Activated T-helper 1 cell treated with Interleukin-2 at 50 U/mL for 16 hours (primary cell): ENCODE data around the gene NBPF1.
"Not testable (repeated sequence)": the region's sequence is repeated elsewhere in the genome, so short reads cannot be mapped to it uniquely, and the experiment has no call there.

Source experiments
- DNase-seq: peaks from one replicate; pipeline ENCODE4 v3.0.0-alpha.2; 2020; ENCODE audit warnings: low read depth

Gene NBPF1

GRCh38 chr1:16641159-16641975 is 28.0 kb upstream of the NBPF1 start:
- not testable (repeated sequence) for DNase-seq

GRCh38 chr1:16639091-16640031 is 26.0 kb upstream of the NBPF1 start:
- DNase-seq = not testable (repeated sequence)

DNA sequence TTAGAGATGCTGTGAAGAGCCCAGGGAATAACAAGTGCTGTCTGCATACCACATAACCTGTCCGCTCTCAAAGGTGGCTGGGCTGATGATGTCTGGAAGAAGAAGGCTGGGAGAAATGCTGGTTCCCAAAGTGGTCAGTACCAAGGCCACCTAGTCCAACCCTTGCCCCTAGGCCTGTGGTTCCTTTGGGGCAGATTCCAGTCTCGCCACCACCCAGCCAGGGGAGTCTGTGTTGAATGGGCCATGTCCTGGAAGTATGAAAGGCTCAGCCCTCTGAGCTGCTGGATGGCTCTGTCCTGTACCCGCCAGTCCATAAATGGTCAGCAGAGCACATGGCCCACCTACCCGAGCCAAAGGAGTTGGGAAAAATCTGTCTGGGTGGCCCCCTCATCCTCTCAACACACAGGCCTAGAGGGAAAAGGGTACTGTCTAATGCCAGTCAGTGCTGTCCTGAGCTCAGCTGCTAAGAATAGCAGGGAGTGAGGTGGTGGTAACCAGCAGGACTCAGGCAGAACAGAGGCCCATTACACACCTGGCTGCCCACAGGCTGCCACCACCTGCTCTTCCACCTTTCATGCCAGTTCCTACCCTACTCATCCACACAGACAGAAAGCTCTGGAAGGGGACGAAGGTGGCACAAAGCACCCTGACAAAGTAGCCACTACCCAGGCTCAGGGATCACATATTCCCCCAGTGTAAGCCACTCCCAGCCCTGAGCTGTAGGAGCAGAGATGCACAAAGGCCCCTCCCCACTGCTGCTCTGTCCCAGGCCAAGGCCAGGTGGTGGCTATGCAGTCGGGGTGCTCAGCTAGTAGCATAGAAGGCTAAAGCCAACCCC is 24.8 kb upstream of the NBPF1 start:
- not testable (repeated sequence) for DNase-seq

- not testable (repeated sequence) for DNase-seq
Observed at GRCh38 chr1:16636551-16637195, 23.3 kb upstream of the NBPF1 start.

DNA sequence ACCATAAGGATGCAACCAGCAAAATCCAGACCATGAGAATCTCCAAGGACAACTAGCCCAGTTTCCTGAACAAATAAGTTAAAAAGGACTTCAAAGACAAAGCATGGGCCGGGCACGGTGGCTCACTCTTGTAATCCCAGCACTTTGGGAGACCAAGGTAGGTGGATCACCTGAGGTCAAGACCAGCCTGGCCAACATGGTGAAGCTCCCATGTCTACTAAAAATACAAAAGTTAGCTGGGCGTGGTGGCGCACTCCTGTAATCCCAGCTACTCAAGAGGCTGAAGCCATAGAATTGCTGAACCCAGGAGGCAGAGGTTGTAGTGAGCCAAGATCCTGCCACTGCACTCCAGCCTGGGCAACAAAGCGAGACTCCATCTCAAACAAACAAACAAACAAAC is 22.6 kb upstream of the NBPF1 start:
- not testable (repeated sequence) for DNase-seq

DNA sequence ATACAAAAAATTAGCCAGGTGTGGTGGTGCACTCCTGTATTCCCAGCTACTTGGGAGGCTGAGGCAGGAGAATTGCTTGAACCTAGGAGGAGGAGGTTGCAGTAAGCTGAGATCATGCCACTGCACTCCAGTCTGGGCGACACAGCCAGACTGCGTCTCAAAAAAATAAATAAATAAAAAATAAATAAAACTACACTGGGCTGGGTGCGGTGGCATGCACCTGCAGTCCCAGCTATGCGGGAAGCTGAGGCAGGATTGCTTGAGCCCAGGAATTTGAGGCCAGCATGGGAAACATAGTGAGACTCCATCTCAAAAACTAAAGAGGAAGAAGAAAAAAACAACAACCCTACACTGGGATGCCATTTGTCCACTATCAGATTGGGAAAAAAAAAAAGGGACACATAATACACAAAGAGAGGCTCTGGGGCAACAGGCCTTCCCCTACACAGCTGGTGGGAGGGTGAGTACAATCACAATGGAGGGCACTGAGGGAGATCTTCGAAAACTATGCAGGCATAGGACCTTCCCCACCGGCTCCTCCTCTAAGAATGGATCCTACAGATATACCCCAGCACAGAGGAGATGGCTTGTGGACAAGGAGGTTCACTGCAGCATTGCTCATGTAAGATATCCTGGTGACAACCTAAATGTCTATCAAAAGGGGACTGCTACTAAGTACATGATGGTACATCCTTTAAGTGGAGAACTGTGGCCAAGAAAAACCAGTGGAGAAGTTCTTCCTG is 20.3 kb upstream of the NBPF1 start:
- DNase-seq = not testable (repeated sequence)

- not testable (repeated sequence) for DNase-seq
Observed at GRCh38 chr1:16632044-16632850, 18.9 kb upstream of the NBPF1 start.

DNA sequence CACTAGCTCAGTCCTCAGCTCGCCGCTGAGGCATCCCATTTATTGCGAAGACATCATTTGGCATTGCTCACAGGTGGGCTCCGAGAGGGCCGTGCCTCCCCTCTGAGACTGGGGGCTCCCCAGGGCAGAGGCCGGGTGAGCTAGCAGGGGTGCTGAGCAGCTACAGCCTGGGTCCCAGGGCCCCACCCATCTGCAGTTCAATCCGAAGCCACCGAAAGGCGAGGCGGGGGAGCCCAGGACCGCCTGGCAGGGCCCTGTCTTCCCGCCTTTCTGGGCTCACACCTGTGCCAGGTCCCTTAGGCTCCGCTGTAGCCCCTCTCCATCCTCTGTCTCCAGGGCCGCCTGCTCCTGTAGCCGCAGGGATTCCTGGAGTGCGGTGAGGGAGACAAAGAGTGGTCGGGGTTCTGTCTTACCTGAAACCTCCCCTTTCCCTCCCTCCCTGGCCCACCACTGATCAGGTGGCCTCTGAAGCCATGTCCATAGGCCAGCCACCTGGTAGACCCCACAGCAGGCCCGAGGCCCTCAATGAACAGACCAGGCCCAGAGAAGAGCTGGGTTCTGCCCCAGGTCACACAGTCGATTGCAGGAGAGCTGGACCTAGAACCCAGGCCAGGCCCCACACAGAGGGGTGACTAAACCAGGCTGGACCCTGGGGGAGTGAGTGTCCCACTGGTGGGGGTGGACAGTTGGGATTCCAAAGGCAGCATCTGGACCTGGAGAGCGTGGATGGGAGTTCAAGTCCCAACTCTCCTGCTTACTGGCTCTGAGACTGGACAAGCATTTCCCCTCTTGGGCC is 18.1 kb upstream of the NBPF1 start:
- no peak for DNase-seq

DNA sequence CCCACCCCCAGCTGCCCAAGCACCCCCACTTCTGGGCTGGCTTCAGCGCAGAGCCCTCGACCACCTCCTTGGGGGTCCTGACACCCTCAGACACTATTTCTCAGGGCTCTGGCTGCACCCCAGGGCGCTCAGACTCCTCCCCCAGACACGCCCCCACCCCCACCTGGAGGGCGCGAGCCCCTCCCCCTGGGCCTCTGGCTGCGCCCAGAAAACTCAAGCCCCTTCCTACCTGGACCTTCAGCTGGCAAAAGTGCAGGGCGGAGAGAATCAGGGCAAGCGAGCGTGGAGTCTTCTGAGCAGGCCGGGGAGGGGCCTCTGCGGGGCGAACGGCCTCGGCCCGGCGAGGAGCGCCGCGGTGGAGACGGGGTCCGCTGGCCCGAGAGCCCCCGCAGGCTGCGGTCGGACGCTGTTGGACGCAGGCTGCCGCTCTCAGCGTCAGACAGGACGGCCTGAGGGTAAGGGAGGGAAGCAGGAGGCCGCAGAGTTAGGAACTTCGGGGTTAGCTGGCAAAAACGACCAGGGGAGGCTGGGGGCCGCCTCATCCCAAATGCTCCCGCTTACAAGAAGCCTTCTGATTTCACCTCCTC is 17.4 kb upstream of the NBPF1 start:
- no peak for DNase-seq

DNA sequence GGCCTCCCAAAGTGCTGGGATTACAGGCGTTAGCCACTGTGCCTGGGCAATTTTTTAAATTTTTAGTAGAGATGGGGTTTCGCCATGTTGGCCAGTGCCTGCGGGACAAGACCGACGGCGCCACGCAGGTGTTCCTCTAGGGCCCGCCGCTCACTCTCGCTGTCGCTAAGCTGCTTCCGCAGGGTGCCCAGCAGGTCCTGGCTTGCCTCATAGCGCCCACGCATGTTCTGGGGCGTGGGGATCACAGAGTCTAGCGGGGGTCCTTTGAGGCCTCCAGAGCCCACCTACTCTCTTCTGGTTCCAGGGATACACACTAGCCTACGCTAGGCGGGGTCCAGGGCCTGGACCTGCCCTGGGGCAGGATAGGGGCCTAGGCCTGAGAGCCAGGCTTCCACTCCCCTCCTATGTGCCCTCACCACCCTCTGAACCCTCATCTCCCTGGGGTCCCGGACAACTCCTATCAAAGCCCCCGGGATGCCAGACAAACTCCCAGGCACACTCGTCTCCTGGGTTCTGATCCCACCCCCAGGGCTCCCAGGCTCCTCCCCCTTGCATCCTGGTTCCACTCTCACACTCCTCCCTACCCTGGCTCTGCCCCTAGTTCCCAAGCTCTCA is 16.7 kb upstream of the NBPF1 start:
- DNase-seq = not testable (repeated sequence)

GRCh38 chr1:16628361-16629111 is 15.2 kb upstream of the NBPF1 start:
- DNase-seq = no peak

DNA sequence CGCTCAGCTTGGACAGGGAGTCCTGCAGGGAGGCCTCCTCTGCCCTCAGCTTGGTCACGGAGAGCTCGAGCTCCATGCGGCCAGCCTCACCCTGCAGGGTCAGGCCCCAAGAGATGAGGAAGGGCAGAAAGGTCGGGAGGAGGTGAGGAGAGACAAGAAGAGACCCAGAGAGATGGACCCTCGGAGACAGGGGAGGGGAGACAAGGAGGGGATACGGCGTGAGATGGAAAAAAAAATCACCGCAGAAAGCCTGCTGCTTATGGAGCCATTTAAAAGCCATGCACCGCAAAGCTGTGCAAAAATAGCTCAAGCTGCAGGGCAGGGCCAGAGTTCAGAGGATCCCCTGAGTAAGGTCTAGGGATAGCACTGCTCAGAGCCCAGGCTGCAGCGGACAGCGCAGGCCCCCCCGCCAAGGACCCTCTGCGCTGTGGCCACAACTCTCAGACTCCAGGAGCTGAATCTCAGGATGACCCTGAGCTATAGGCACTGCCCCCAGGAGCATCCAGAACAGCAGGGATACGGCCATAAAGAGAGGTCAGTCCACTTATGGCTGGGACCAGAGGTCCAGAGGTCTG is 13.1 kb upstream of the NBPF1 start:
- DNase-seq = not testable (repeated sequence)

- no peak for DNase-seq
Observed at GRCh38 chr1:16625497-16626408, 12.4 kb upstream of the NBPF1 start.

DNA sequence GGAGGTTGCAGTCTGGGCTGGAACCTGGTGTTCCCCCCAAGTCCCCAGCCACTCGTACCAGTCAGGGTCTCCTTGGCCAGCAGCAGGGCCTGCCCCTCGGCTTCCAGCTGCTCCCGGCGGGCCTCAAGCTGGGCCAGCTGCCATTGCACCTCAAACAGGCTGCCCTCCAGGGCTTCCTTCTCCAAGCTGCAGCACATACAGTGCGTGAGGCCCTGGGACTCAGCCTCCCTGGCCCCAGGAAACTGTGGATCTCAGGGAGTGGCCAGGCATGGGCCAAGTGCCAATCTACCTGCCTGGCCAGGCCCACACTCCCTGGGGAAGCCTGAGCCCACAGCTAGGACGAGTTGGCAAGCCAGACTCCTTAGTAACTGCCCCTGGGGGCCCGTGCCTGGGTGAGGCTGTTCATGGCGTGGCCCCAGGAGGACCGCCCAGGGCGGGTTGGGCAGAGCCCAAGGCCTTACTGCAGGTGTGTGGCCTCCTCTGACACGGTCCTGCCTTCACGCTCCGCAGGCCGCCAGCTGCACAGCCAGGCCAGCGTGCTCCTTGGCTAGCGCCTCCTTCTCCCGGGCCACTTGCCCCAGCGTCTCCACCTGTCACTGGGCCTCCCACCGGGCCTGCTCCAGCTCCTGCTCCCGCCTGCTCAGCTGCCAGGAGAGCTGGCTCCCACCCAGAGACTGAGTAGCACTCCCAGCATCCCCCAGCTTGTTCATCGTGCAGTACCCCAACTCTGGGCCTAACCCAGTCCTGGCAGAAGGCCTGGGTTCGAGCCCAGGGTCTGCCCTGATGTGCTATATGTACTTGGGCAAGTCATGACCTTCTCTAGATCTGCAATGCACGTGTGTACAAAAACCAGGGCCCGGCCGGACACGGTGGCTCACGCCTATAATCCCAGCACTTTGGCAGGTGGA is 10.7 kb upstream of the NBPF1 start:
- DNase-seq = not testable (repeated sequence)

GRCh38 chr1:16623337-16623736 is 10.0 kb upstream of the NBPF1 start:
- DNase-seq = not testable (repeated sequence)
